Sigmoid colon (tissue), 7 donors: ENCODE data around the gene FRS3. TPM values are rescaled to one million over a fixed set of nuclear protein-coding genes. Genes with fewer than 3 reads are reported as not detected.

ENCODE experiments used
- DNase-seq: peaks from one replicate; pipeline ENCODE4 v3.0.0-alpha.2; 2019
- H3K27ac ChIP-seq, 4 donors: fragments of 200-600 bp; sonication (generic); one replicate each; pipeline ENCODE4 v1.5.1; 2016 to 2019; ENCODE audit warnings: mild to moderate bottlenecking in 1 of 4
- H3K27me3 ChIP-seq, 3 donors: fragments of 200-600 bp; sonication (generic); one replicate each; pipeline ENCODE4 v1.5.1; 2019; ENCODE audit warnings: mild to moderate bottlenecking in 1 of 3
- H3K36me3 ChIP-seq, 4 donors: fragments of 200-600 bp; sonication (generic); one replicate each; pipeline ENCODE4 v1.5.1; 2016 to 2019
- H3K4me1 ChIP-seq, 4 donors: fragments of 200-600 bp; sonication (generic); one replicate each; pipeline ENCODE4 v1.5.1; 2017 to 2019
- H3K4me3 ChIP-seq, 4 donors: fragments of 200-600 bp; sonication (generic); one replicate each; pipeline ENCODE4 v1.5.1; 2017 to 2019; ENCODE audit warnings: mild to moderate bottlenecking in 2 of 4, moderate library complexity in 1 of 4
- H3K9me3 ChIP-seq, 4 donors: fragments of 200-600 bp in 3 of 4; sonication (generic) in 3 of 4; one replicate each; pipeline versions ENCODE4 v1.5.1 to v1.6.1; 2013 to 2019
- CTCF ChIP-seq, 4 experiments: fragments of 450-650 bp in 3 of 4; fragments of 200-600 bp in 1 of 4; IDR thresholded peaks; one replicate each; pipeline ENCODE4 v1.5.1; 2016 to 2019; ENCODE audit warnings: antibody characterized with exemption in 4 of 4, mild to moderate bottlenecking in 3 of 4, moderate library complexity in 2 of 4
- EP300 ChIP-seq, 4 donors: sonication (generic); formaldehyde crosslinking; IDR thresholded peaks; one replicate each; pipeline ENCODE4 v1.6.1; 2017; ENCODE audit warnings: antibody characterized with exemption in 4 of 4
- POLR2A ChIP-seq, 2 donors: fragments of 450-650 bp; IDR thresholded peaks; one replicate each; pipeline ENCODE4 v1.6.1; 2016; ENCODE audit warnings: antibody characterized with exemption in 2 of 2, mild to moderate bottlenecking in 2 of 2, moderate library complexity in 2 of 2
- POLR2AphosphoS5 ChIP-seq, 4 donors: sonication (generic); formaldehyde crosslinking; IDR thresholded peaks; one replicate each; pipeline ENCODE4 v1.6.1; 2017; ENCODE audit warnings: antibody characterized with exemption in 4 of 4
- WGBS, 2 donors: extraction: QIAGEN DNeasy Blood & Tissue Kit; methylation state at CpG; one replicate each; pipeline ENCODE4 v1.1.7; 2013; 5-methylcytosine and 5-hydroxymethylcytosine counted together
- intact Hi-C: fragments of 100-400 bp; cut with DNase I; formaldehyde crosslinking; loops from one replicate; pipeline ENCODE4 v1.15.1; 2023
- polyA plus RNA-seq, 3 donors: library from polyadenylated mRNA; stranded (reverse); fragments of 200-250 nt; gene quantifications; one replicate each; pipeline ENCODE4 v1.2.3, GENCODE V29; 2013
- total RNA-seq, 4 donors: library from RNA; depleted of rRNA; stranded (reverse); fragments of >200 nt; gene quantifications; one replicate each; pipeline ENCODE4 v1.1.0, GENCODE V29; 2016
- donor health status: healthy with polysubstance abuse.
- donor health status: Bipolar disorder and iron deficiency.
- donor health status: healthy.

Gene FRS3
- total and polyA plus RNA-seq, 7 donors, result 1.6 to 4.9 (median 4.6) TPM

DNA sequence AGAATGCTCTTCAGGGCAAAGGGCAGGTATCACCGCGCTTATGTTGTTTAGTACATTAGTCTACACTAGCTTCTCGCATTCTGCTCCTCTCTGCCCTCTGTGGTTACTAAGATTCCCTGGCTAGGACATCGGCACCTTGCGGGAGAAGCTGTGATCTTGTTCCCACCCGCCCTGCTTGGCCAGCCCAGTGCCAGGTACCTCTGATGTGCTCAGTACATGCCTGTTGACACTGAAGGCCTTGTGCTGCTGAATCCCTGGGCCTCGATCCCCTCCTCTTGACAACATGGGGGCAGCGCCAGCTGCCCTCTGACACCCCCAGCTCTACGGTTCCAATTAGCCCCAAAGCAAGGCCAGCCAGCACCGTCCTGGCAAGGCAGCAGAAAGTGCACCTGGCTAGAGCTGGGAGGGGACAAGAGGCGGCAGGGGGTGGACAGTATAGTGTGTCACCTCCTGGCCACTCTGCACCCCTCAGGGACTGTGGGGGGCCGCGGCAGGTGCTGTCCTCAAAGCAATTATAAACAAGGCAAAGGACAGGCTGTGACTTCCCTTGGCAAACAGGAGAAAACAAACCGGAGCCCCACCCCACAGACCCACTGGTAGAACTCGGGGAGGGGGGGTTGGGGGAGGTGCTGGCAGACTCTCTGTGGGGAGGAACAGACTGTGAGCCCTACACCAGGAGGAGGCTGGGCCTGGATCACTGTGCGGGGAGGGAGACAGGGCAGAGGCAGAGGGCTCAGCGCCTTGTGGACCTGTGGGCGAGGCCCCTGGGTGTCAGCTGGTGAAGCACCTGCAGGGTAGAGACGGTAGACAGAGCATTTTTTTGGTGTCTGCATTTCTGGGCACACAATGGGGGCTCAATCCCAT lies 51.4 kb downstream of the FRS3 start:
- Histone ChIP-seq H3K27ac (peak overlapping the region in 1 of 4 donors; percentile 9), H3K4me1 (peaks cover 0 to 76% (median 58%) of the 10 kb centered on the region in 4 donors), H3K27me3 (no peaks in the 10 kb centered on the region), H3K4me3 (no peak overlapping the region), H3K9me3 (no peaks in the 10 kb centered on the region), H3K36me3 (peaks cover 0 to 6% (median 0%) of the 10 kb centered on the region in 4 donors)
- no peak for DNase-seq
- TF ChIP-seq POLR2AphosphoS5 (IDR thresholded peaks at IDR 0.05), result no peak
- no peak for TF ChIP-seq CTCF (IDR thresholded peaks at IDR 0.05)
- TF ChIP-seq EP300 (IDR thresholded peaks at IDR 0.05), result no peak
- no peak for TF ChIP-seq POLR2A (IDR thresholded peaks at IDR 0.05)
- intact Hi-C loops, result no loop called here
- WGBS, 2 donors, result 21 to 64% methylated on average over 19 of the region's 19 CpGs

DNA sequence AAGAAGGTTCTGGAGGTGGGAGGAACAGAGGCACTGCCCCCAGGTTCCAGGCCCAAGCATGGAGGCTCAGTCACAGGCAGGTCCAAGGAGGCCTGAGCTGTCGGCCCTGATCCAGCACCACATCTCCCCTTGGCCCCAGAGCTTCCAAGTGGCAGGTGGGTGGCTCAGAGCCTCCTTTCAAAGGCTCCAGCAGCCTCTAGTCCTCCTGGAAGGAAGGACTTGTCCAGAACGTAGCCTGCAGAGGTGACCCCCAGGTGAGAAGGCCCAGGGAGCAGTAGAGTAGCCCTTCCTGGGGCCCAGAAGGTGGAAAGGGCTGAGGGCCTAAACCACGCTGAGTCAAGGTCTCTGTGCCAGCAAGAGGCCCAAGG lies 52.0 kb downstream of the FRS3 start:
- DNase-seq, result no peak
- H3K36me3 ChIP-seq, result peaks cover 0 to 6% (median 0%) of the 10 kb centered on the region in 4 donors
- TF ChIP-seq EP300 (IDR thresholded peaks at IDR 0.05) (no peak), POLR2AphosphoS5 (IDR thresholded peaks at IDR 0.05) (no peak), CTCF (IDR thresholded peaks at IDR 0.05) (no peak), POLR2A (IDR thresholded peaks at IDR 0.05) (no peak)
- WGBS, 2 donors, result 64 to 86% methylated on average over 3 of the region's 3 CpGs
- peaks cover 0 to 76% (median 56%) of the 10 kb centered on the region in 4 donors for H3K4me1 ChIP-seq
- intact Hi-C loops, result no loop called here
- no peak overlapping the region for H3K4me3 ChIP-seq
- peak overlapping the region in 1 of 4 donors; percentile 9 for H3K27ac ChIP-seq
- H3K27me3 ChIP-seq, result no peaks in the 10 kb centered on the region
- no peaks in the 10 kb centered on the region for H3K9me3 ChIP-seq

GRCh38 chr6:41726876-41727275 lies 52.8 kb downstream of the FRS3 start:
- Histone ChIP-seq H3K4me3 (no peak overlapping the region), H3K27me3 (no peaks in the 10 kb centered on the region), H3K9me3 (no peaks in the 10 kb centered on the region), H3K36me3 (peaks cover 0 to 5% (median 0%) of the 10 kb centered on the region in 4 donors), H3K4me1 (peaks cover 0 to 69% (median 54%) of the 10 kb centered on the region in 4 donors), H3K27ac (no peak overlapping the region)
- intact Hi-C loops, result no loop called here
- no peak for TF ChIP-seq CTCF (IDR thresholded peaks at IDR 0.05)
- no peak for TF ChIP-seq POLR2A (IDR thresholded peaks at IDR 0.05)
- TF ChIP-seq EP300 (IDR thresholded peaks at IDR 0.05), result no peak
- no peak for TF ChIP-seq POLR2AphosphoS5 (IDR thresholded peaks at IDR 0.05)
- no peak for DNase-seq
- 64 to 74% methylated on average over 7 of the region's 7 CpGs for WGBS, 2 donors

DNA sequence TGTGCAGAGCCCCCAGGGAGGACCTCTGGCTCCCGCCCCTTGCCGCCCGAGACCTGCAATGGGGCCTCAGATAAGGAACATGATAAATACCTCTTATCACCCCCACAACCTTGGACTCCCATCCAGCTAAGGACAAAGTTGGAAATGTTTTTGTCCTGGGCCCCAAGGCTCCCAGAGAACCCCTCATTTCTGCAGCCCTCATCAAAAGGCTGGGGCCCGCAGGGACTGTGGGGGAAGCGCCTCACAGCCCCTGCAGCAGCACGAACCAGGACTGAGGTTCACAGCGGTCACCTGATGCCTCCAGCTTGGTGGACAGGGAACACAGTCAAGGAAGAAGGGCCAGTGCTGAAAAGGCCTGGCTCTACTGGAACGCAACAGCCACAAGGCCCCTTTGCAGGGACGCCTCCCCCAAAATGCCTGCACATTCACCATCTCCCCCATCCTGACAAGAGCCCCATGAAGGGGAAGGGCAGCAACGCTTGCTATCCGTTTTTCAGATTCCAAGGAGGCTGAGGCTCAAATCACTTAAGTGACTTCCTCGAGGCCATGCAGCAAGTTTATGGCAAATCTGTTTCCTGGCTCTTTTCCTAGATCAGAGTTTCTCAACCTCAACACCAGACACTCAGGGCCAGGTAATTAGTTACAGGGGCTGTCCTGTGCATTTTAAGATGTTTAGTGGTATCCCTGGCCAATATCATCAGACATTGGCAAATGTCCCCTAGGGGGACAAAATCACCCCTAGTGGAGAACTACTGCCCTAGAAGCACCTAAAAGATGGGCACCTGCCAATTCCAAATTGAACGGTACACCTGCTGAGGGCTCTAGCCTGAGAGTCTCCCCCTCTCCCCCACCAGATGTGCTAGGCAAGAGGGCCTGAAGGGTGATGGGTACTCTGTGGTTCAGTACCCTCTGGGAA lies 54.9 kb downstream of the FRS3 start:
- Histone ChIP-seq H3K9me3 (no peaks in the 10 kb centered on the region), H3K36me3 (no peaks in the 10 kb centered on the region), H3K27ac (no peak overlapping the region), H3K27me3 (no peaks in the 10 kb centered on the region), H3K4me1 (peaks cover 0 to 60% (median 47%) of the 10 kb centered on the region in 4 donors), H3K4me3 (no peak overlapping the region)
- 78 to 80% methylated on average over 13 of the region's 13 CpGs for WGBS, 2 donors
- no peak for TF ChIP-seq CTCF (IDR thresholded peaks at IDR 0.05)
- no peak for TF ChIP-seq POLR2AphosphoS5 (IDR thresholded peaks at IDR 0.05)
- no peak for TF ChIP-seq EP300 (IDR thresholded peaks at IDR 0.05)
- no peak for TF ChIP-seq POLR2A (IDR thresholded peaks at IDR 0.05)
- no peak for DNase-seq
- intact Hi-C loops, result no loop called here
